PFSK-1 (cell line): ENCODE measurements around the gene ARSI.

Experiments
- TAF1 ChIP-seq: IDR thresholded peaks from 2 replicates; pipeline ENCODE4 v1.6.1; 2012; ENCODE audit warnings: low read length, control low read depth, borderline replicate concordance; ENCODE audit not compliant: insufficient read depth
- TF ChIP-seq, protein P1 (sequence below), 2 experiments: IDR thresholded peaks; 2 replicates each; pipeline versions ENCODE4 v1.6.1 to v1.8.0; 2011 to 2012; ENCODE audit warnings: low read depth in 2 of 2, low read length in 2 of 2, control low read depth in 1 of 2, inconsistent platforms in 1 of 2, mild to moderate bottlenecking in 1 of 2, moderate library complexity in 1 of 2; ENCODE audit not compliant: insufficient read depth in 1 of 2

GRCh38 chr5:150251504-150251903, 51.2 kb downstream of the ARSI start:
- TF ChIP-seq, protein P1, sequence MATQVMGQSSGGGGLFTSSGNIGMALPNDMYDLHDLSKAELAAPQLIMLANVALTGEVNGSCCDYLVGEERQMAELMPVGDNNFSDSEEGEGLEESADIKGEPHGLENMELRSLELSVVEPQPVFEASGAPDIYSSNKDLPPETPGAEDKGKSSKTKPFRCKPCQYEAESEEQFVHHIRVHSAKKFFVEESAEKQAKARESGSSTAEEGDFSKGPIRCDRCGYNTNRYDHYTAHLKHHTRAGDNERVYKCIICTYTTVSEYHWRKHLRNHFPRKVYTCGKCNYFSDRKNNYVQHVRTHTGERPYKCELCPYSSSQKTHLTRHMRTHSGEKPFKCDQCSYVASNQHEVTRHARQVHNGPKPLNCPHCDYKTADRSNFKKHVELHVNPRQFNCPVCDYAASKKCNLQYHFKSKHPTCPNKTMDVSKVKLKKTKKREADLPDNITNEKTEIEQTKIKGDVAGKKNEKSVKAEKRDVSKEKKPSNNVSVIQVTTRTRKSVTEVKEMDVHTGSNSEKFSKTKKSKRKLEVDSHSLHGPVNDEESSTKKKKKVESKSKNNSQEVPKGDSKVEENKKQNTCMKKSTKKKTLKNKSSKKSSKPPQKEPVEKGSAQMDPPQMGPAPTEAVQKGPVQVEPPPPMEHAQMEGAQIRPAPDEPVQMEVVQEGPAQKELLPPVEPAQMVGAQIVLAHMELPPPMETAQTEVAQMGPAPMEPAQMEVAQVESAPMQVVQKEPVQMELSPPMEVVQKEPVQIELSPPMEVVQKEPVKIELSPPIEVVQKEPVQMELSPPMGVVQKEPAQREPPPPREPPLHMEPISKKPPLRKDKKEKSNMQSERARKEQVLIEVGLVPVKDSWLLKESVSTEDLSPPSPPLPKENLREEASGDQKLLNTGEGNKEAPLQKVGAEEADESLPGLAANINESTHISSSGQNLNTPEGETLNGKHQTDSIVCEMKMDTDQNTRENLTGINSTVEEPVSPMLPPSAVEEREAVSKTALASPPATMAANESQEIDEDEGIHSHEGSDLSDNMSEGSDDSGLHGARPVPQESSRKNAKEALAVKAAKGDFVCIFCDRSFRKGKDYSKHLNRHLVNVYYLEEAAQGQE (IDR thresholded peaks at IDR 0.05; ENCODE audit: insufficient read depth in 1 of 2, low read depth in 2 of 2, low read length in 2 of 2) = no peak
- no peak for TF ChIP-seq TAF1
